Activated CD4-positive, alpha-beta T cell treated with anti-CD3 and anti-CD28 coated beads, Interleukin-10, Interleukin-2, amounts not matched to agents 100 ng/mL and 50 ng/mL, durations not matched to agents 16 hours and 8 hours (primary cell): Measurements from ENCODE around the gene RAB44.

ENCODE experiments used
- DNase-seq: peaks from one replicate; pipeline ENCODE4 v3.0.0-alpha.2; 2020

Gene RAB44

DNA sequence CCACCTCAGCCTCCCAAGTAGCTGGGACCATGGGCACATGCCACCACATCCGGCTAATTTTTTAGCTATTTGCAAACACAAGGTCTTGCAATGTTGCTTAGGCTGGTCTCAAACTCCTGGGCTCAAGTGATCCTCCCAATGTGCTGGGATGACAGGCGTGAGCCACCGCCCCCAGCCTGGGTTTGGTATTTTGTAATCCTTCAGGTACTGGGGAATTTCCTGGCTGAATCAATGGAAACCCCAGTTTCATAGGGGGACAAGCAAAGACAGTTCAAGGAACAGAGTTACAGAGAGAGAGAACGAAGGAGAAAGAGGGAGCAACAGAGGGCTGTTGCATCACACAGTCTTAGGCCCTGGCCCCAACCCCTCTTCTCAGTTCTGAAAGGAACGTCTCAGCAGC is 35.7 kb downstream of the RAB44 start:
- no peak for DNase-seq

GRCh38 chr6:36734486-36735060 is 36.9 kb downstream of the RAB44 start:
- no peak for DNase-seq

DNA sequence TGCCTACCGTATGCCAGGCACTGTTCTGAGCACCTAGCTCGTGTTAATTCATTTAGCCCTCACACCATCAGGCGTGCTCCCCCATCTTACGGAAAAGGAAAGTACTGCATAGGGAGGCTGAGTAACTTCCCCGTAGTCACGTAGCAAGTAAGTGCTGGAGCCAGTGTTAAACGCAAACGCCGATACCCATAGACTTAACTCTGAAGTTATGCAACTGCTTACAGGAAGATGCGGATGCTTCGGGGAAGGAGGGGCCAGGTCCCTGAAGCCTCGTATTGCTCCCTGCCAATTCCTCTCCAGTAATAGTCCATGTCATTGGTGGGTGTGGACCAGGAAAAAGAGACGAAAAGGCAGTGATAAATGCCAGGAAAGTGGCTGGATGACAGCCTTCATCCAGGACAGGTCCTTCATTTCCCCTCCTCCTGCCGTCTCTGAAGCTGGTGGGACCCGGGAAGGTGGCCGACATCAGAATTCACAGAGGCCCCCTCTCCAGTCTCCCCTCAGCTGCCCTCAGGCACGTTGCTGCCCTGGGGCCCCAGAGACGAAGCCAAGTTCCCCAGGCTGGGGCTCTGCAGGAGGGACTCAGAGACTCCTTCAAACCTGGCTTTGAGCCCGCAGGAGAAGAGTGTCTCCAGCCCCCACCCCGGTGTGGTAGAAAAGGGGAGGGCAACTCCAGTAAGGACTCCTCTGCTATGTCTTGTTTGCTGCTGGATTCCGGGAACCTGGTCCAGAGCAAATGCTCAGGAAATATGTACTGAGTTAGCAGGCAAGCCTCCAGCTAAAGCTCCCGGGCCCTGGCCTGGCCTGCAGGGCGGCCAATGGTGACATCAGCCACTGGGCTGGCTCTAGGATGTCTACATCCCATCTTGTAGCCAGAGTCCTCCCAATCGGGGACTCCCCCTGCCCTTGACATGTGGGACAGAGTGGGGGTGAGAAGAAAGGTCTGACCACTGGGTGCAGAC is 37.8 kb downstream of the RAB44 start:
- DNase-seq: peak; percentile 80

GRCh38 chr6:36737043-36737785 is 39.6 kb downstream of the RAB44 start:
- DNase-seq: no peak

DNA sequence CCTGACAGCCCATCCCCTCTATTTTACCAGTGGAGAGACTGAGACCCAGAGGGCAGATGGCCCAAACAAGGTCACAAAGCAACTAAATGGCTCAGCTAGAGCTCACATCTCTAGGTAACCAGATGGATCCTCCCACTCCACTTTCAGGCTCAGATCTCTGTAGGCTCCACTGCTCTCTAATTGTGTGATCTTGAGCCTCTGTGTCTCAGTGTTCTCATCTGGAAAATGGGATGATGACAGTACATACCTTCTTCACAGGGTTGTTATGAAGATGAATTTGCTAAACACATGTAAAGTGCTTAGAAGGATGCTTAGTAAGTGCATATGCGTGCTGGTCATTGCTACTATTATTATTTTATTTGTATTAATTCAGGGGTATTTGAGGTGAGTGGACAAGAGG is 40.5 kb downstream of the RAB44 start:
- no peak for DNase-seq

- DNase-seq: no peak
Measured at GRCh38 chr6:36739947-36740817, 42.6 kb downstream of the RAB44 start.

GRCh38 chr6:36740818-36741179 is 43.2 kb downstream of the RAB44 start:
- no peak for DNase-seq

GRCh38 chr6:36742146-36742545 is 44.5 kb downstream of the RAB44 start:
- no peak for DNase-seq

GRCh38 chr6:36743032-36743431 is 45.4 kb downstream of the RAB44 start:
- DNase-seq: no peak

GRCh38 chr6:36743538-36744303 is 46.1 kb downstream of the RAB44 start:
- no peak for DNase-seq

DNA sequence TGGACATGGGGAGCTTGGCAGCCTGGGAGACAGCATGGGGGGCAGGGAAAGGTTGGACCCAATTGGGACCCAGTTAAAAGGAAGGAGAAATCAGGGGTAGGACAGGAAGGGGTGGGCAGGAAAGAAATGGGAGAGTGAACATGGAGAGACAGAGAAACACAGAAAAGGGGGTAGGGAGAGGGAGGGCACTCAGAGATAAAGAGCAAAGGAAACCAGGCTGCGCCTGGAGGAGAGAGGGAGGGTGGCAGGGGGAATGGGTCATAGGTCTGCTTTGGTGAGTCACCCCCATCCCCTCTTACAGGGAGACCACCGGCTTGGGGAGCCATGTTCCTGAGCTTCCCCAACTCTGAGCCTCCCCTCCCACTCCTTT is 46.7 kb downstream of the RAB44 start:
- no peak for DNase-seq

GRCh38 chr6:36745283-36745682 is 47.7 kb downstream of the RAB44 start:
- no peak for DNase-seq

DNA sequence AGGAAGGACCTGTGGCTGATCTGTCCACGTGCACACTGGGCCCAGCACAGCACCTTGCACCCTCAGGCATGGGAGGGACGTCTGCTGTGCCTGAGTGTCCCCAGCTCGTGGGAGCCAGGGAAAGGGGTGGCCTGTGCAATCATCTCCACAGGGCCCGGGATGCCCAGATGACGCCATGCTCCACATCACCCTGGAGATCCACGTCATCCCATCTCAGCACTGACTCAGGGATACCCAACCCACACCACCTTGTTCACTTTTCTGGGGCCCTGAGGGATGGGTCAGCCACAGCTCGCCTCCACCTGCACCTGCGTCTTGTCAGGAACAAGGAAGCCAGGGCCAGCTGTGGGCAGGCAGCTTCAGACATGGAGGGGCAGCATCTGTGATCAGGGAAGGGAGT is 48.2 kb downstream of the RAB44 start:
- no peak for DNase-seq

- no peak for DNase-seq
Measured at GRCh38 chr6:36746251-36746650, 48.6 kb downstream of the RAB44 start.

DNA sequence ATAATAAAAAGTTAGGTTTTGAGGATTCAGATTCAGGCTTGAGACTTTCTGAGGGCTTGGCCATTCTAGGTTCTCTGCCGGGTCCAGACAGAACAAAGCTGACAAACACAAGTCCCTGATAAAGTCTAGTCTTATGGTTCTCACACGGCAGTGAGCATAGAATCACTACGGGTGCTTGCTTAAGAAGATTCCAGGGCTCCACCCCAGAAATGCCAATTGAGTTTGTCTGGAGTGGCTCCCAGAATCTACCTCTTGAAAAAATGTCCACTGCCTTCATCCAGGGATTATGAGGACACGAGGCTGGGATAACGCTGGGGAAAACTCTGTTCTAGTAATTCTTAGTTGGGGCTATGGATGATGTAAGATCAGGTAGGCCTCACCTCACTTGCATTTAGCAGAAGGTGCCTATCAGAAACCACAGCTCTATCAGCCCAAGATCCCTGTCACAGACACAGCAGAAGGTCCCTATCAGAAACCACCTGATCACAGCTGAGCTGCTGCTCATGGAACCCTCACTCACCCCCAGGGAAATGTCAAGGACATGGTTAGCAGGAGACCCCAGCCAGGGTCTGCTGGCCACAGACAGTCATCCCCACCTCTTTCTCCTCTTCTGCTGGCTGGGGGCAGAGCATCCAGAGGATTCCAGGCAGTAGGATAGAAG is 52.3 kb downstream of the RAB44 start:
- no peak for DNase-seq

GRCh38 chr6:36751091-36751490 is 53.5 kb downstream of the RAB44 start:
- no peak for DNase-seq

- no peak for DNase-seq
Measured at GRCh38 chr6:36751833-36752186, 54.2 kb downstream of the RAB44 start.

- peak; percentile 78 for DNase-seq
Measured at GRCh38 chr6:36752187-36752885, 54.7 kb downstream of the RAB44 start.

GRCh38 chr6:36752886-36753506 is 55.4 kb downstream of the RAB44 start:
- DNase-seq: peak; percentile 37

DNA sequence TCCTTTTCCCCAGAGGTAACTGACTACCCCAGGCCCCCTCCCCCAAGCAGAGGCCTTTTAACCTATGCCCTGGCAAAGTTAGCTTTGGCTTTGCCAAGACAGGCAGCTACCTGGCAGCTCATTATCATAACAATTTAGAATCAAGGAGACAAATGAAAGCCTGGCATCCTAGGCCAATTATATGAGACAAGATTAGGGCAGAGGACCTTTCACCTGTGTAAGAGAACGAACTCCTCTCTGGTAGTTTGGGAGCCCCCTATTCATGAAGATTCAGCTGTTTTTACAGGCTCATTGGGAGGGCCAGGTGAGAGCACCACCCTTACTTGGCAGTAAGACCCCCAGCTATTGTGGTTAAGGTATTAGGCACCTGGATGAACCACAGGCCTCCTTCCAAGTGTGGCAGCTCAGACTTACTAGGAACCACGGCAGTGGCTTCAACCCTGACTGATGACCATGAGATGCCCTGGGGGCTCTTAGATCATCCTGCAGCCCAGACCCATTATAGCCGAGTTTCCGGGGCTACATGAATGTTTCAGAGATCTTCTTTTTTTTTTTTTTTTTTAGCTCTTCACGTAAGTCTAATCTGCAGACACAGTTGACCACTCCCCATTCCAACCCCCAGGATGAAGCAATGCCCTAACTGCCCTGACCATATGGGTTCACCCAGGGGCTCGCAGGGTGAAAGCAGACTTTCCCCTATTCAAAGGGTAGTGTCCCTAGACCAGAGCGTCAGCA is 56.2 kb downstream of the RAB44 start:
- DNase-seq: no peak
